OCI-LY1 (cell line): ENCODE measurements around the gene SYT14.

Source experiments
- EZH2 ChIP-seq: fragments of 200-600 bp; sonication (generic), shearing (Covaris generic); IDR thresholded peaks from 2 replicates; pipeline ENCODE4 v1.8.0; 2017; ENCODE audit warnings: borderline replicate concordance, mixed run types, mild to moderate bottlenecking, antibody characterized with exemption, low read length, moderate library complexity, mixed read lengths
- TF ChIP-seq, protein P1 (sequence below): fragments of 200-600 bp; sonication (generic), shearing (Covaris generic); IDR thresholded peaks from 2 replicates; pipeline ENCODE4 v1.5.1; 2017; ENCODE audit warnings: mild to moderate bottlenecking, antibody characterized with exemption, low read length, moderate library complexity, mixed read lengths

DNA sequence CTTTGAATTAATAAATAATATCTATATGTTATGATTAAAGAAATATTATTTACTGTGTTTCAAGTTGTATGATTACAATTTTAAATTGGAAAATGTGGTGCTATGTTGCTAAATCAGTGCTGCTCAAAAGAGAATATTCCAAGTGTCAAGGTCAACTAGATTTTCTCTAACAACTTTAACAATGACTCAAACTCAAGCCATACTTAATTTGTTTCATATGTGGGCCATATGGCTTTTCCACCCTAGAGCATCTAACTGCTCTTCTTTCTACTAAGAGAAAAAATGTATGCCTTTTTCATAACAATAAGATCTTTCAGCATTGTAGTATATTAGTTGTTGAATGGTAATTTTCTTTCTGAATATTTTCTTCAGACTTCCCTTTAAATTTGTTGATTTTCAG is 8.3 kb upstream of the SYT14 start:
- TF ChIP-seq, protein P1, sequence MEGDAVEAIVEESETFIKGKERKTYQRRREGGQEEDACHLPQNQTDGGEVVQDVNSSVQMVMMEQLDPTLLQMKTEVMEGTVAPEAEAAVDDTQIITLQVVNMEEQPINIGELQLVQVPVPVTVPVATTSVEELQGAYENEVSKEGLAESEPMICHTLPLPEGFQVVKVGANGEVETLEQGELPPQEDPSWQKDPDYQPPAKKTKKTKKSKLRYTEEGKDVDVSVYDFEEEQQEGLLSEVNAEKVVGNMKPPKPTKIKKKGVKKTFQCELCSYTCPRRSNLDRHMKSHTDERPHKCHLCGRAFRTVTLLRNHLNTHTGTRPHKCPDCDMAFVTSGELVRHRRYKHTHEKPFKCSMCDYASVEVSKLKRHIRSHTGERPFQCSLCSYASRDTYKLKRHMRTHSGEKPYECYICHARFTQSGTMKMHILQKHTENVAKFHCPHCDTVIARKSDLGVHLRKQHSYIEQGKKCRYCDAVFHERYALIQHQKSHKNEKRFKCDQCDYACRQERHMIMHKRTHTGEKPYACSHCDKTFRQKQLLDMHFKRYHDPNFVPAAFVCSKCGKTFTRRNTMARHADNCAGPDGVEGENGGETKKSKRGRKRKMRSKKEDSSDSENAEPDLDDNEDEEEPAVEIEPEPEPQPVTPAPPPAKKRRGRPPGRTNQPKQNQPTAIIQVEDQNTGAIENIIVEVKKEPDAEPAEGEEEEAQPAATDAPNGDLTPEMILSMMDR, result no peak
- no peak for TF ChIP-seq EZH2
